Measurements from ENCODE around the gene GALNT16.

Gene GALNT16

GRCh38 chr14:69357544-69358200, 97.7 kb downstream of the GALNT16 start:
- Histone ChIP-seq H3K4me3 (ENCODE audit: low read length) (no peak overlapping the region), H3K4me2 (ENCODE audit: low read length) (no peak overlapping the region), H4K20me1 (ENCODE audit: control insufficient read depth, insufficient read depth, low read depth, low read length) (no peaks in the 10 kb centered on the region), H3K27me3 (ENCODE audit: control insufficient read depth, low read length) (peaks cover 12% of the 10 kb centered on the region; the same call in 1 of the 2 replicates), H3K79me2 (ENCODE audit: control insufficient read depth, low read length) (no peaks in the 10 kb centered on the region), H3K9me2 (replicated peaks; ENCODE audit: control insufficient read depth, low read length) (no peaks in the 10 kb centered on the region), H3K4me1 (ENCODE audit: control insufficient read depth, low read length) (peaks cover 18% of the 10 kb centered on the region), H3F3A (ENCODE audit: control insufficient read depth, insufficient read depth) (peaks cover 2% of the 10 kb centered on the region; the same call in 1 of the 2 replicates), H3K9me3 (ENCODE audit: control insufficient read depth, insufficient read depth, low read length) (no peaks in the 10 kb centered on the region), H3K36me3 (ENCODE audit: control insufficient read depth, low read length) (no peaks in the 10 kb centered on the region), H3K27ac (ENCODE audit: low read depth, low read length) (no peak overlapping the region)
- TF ChIP-seq CTCF (IDR thresholded peaks at IDR 0.05; ENCODE audit: low read depth, low read length, poor library complexity, severe bottlenecking) (no peak), EZH2phosphoT487 (IDR thresholded peaks at IDR 0.05; ENCODE audit: borderline replicate concordance, low read length) (no peak)

GRCh38 chr14:69358233-69358963, 98.4 kb downstream of the GALNT16 start:
- peaks cover 18% of the 10 kb centered on the region for H3K4me1 ChIP-seq (ENCODE audit: control insufficient read depth, low read length)
- no peak overlapping the region for H3K4me2 ChIP-seq (ENCODE audit: low read length)
- no peaks in the 10 kb centered on the region for H3K79me2 ChIP-seq (ENCODE audit: control insufficient read depth, low read length)
- no peaks in the 10 kb centered on the region for H3K9me2 ChIP-seq (replicated peaks; ENCODE audit: control insufficient read depth, low read length)
- H3K27me3 ChIP-seq (ENCODE audit: control insufficient read depth, low read length) = peaks cover 14% of the 10 kb centered on the region
- no peak for TF ChIP-seq EZH2phosphoT487 (IDR thresholded peaks at IDR 0.05; ENCODE audit: borderline replicate concordance, low read length)
- TF ChIP-seq CTCF (IDR thresholded peaks at IDR 0.05; ENCODE audit: low read depth, low read length, poor library complexity, severe bottlenecking) = no peak
- no peak overlapping the region for H3K4me3 ChIP-seq (ENCODE audit: low read length)
- no peak overlapping the region for H3K27ac ChIP-seq (ENCODE audit: low read depth, low read length)
- H4K20me1 ChIP-seq (ENCODE audit: control insufficient read depth, insufficient read depth, low read depth, low read length) = no peaks in the 10 kb centered on the region
- no peaks in the 10 kb centered on the region for H3K9me3 ChIP-seq (ENCODE audit: control insufficient read depth, insufficient read depth, low read length)
- H3F3A ChIP-seq (ENCODE audit: control insufficient read depth, insufficient read depth) = peaks cover 2% of the 10 kb centered on the region; the same call in 1 of the 2 replicates
- H3K36me3 ChIP-seq (ENCODE audit: control insufficient read depth, low read length) = no peaks in the 10 kb centered on the region

- Histone ChIP-seq H3K4me2 (ENCODE audit: low read length) (no peak overlapping the region), H3K27me3 (ENCODE audit: control insufficient read depth, low read length) (peaks cover 18% of the 10 kb centered on the region), H3K9me3 (ENCODE audit: control insufficient read depth, insufficient read depth, low read length) (no peaks in the 10 kb centered on the region), H3K79me2 (ENCODE audit: control insufficient read depth, low read length) (no peaks in the 10 kb centered on the region), H3K4me3 (ENCODE audit: low read length) (no peak overlapping the region), H3K36me3 (ENCODE audit: control insufficient read depth, low read length) (no peaks in the 10 kb centered on the region), H3K27ac (ENCODE audit: low read depth, low read length) (no peak overlapping the region), H4K20me1 (ENCODE audit: control insufficient read depth, insufficient read depth, low read depth, low read length) (no peaks in the 10 kb centered on the region), H3K9me2 (replicated peaks; ENCODE audit: control insufficient read depth, low read length) (no peaks in the 10 kb centered on the region), H3K4me1 (ENCODE audit: control insufficient read depth, low read length) (peaks cover 18% of the 10 kb centered on the region), H3F3A (ENCODE audit: control insufficient read depth, insufficient read depth) (peaks cover 2% of the 10 kb centered on the region; the same call in 1 of the 2 replicates)
- TF ChIP-seq EZH2phosphoT487 (IDR thresholded peaks at IDR 0.05; ENCODE audit: borderline replicate concordance, low read length) = no peak
- no peak for TF ChIP-seq CTCF (IDR thresholded peaks at IDR 0.05; ENCODE audit: low read depth, low read length, poor library complexity, severe bottlenecking)
Measured at GRCh38 chr14:69358966-69359365, 99.0 kb downstream of the GALNT16 start.

Data from DOHH2 (cell line).